GM12874 (cell line): ENCODE results near the gene GPR17.

Experiments used
- TF ChIP-seq, protein P1 (sequence below): IDR thresholded peaks from 2 replicates; pipeline ENCODE4 v1.5.1; 2011; ENCODE audit warnings: low read depth, mild to moderate bottlenecking, control low read depth, low read length, moderate library complexity; ENCODE audit not compliant: insufficient read depth

The GPR17 gene

DNA sequence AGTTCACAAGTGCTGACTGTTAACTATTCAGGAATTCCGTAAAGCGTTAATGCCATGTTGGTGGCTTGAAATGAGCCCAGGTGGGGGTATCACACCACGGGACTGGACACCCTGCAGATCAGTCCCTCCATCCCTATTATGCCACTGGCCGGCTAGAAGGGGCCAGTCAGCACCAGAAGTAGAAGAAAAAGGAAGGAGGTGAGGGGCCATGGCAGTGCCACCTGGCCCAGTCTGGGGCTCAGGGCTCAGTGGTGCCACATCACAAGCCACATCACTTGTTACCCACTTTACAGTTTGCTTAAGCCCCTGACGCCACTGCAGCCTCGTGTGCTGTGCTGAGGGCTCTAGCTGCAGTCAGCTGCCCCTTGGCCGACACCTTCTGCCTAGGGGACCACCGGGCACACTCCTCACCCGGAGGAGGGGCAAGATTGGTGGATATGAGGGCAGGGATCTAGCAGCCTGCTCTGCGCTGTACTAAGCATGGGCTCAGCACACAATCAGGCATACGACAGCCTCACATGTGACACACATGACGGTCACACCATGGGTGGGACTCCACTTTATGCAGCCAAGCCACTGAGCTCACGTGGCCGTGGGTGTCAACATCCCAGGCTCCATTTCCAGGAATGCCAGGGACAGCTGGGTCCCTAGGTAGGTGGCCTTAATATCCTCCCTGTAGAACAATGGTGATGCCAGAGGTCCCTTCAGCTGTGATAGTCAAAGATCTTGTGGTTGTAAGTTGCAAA lies 25.8 kb downstream of the GPR17 start:
- TF ChIP-seq, protein P1, sequence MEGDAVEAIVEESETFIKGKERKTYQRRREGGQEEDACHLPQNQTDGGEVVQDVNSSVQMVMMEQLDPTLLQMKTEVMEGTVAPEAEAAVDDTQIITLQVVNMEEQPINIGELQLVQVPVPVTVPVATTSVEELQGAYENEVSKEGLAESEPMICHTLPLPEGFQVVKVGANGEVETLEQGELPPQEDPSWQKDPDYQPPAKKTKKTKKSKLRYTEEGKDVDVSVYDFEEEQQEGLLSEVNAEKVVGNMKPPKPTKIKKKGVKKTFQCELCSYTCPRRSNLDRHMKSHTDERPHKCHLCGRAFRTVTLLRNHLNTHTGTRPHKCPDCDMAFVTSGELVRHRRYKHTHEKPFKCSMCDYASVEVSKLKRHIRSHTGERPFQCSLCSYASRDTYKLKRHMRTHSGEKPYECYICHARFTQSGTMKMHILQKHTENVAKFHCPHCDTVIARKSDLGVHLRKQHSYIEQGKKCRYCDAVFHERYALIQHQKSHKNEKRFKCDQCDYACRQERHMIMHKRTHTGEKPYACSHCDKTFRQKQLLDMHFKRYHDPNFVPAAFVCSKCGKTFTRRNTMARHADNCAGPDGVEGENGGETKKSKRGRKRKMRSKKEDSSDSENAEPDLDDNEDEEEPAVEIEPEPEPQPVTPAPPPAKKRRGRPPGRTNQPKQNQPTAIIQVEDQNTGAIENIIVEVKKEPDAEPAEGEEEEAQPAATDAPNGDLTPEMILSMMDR = no peak

DNA sequence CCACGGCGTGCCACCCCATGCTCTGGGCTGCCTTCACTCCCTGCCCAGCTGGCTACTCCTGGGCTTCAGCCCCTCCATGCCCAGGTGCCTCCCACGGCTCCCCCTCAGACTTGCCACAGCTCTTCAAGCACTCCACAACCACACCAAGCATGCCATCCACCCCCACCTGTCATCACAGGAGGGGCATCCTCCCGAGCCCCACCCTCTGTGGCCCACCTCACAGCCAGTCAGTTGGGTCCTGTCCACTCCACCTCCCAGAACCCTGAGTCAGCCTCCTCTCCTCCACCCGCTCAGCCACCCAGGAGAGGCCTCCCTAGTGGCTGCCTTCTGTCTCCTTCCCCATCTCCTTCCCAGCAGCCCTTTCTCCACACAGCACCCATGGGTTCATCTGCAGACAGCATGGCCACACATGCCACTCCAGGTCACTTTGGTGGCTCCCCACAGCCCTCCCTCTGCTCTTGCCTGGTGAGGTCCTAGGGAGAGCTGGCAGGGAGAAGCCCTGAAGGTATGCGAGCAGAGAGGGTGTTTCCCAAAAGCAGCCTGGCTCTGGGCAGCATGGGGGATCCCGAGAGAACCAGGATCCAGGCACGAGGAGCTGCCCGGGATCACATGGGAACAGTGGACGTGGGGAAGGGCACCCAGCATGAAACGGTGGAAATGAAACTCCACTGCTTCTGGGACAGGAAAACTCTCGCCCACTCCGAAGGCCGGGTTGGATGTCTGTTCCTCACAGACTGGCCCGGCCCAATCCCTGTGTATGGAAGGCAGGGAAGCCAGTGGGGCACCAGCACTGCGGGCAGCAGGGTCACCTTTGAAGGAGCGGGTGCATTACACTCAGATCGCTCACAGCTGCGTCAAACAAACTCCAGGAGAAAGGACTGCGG lies 26.6 kb downstream of the GPR17 start:
- TF ChIP-seq, protein P1 = no peak

DNA sequence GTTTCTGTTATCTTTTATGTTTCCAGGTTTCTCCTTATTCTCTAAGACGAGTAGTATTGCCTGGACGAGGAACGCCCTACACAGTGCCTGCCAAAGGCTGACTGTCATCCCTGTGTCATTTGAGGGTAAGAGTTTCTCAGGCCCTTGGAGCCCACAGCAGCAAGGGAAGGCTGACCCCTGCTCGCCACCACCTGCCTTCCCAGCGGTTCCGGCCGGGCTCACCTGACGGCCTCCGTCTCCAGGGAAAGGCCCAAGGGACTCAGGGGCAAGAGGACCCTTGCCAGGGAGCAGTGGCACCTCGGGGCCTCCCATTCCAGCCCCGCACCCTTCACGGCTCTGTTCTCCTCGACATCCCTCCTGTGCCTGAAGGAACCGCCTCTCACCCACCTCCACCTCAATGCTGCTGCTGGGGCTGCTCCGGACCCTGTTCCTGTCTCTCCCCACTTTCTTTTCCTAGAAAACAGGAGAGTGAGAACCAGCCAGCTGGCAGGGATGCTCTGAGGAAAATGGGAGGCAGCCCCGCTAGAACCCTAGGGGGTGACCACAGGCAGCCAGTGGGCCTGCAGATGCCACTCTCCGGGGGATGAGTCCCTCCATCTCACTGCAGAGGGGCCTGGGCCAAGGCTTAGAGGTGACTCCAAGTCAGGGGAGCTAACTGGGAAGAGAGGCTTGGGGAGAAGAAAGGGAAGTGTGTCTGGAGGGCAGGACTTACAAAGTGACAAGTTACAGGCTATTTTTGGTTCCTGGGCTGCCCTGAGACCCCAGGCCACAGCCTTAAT lies 27.5 kb downstream of the GPR17 start:
- TF ChIP-seq, protein P1 = no peak

DNA sequence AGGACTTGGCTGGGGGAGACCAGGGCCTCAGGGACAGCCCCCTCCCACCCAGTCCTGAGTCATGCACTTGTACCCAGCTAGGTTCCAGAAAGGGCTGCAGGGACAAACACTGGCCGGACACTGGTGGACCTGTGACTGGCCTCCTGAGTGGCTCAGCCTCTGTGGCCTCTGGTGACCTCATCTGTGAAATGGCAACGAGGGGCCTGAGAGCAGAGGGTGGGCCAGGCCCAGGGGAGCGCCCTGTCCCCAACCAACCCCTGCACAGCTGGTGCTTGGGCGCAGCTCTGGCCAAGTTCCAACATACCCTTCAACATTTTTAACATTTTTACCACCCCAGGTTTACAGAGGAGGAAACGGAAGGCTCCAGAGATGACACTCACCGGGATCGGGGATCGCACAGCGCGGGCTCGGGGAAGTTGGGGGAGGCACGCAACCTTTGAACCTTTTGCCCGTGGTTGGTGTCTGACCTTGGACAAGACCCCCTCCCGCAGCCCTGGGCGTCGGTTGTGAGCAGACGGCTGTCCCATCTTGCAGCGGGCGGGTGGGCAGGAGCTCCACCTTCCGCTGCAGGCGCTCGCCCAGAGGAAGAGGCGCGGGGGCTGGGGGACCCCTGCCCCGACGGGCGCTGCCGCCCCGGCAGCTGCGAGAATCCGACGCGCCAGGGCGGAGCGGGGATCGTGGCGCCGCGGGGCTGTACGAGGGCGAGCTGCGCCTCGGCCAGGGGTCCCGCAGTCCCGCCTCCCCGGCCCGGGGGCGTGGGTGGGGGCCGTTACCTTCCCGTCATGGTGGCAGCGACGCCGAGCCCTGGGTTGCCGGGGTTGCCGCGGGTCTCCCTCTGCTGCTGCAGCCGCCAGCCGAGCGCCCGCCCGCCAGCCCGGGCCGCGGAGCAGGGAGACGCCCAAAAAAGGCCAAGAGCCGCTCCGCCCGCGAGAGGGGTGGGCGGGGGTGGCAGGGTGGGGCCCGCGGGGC lies 28.6 kb downstream of the GPR17 start:
- TF ChIP-seq, protein P1 = no peak

DNA sequence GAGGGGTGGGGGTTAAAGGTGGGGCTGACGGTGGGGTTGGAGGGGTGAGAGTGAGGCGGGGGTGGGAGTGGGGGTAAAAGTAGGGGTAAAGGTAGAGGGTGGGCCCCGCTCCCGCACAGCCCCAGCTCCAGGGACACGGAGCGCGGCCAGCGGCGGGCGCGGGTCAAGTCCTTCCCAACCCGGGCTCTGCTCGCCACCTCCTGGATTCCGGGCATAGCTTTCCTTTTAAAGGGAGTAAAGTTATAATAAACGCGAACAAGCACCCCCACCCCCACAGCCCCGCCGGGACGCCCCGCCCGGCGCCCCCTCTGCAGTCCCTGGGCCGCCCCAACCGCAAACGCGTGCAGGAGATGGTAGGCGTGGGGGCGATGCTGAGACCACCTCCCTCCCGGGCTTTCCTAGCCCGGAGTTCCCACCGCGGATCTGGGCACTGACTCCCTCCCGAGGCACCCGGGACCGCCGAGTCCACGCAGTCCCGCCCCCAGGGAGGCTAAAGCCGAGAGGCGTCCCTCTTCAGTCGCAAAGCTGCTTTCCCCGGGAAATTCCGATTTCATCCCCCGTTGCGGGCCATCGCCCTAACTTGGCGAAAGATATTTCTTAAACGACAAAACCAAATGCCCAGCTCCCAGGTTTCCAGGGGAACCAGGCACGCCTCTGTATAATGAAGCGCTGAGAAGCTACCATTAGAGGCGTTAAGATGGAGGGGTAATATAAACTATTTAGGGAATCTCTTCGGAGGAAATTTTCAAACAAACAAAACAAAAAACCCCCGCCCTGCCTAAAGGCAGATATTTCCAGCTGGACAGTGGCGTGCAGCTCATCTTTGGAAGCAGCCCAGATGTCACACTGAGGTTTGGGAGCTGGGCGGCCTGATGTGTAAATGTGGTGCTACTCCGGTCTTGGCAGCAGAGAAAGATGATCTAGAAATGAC lies 29.6 kb downstream of the GPR17 start, which contains the start of gene LIMS2:
TSS of gene LIMS2 (minus strand) at position 200 of the 931 bp plus-strand sequence. CDS start 506 bp downstream, outside the sequence.
- TF ChIP-seq, protein P1 = no peak

DNA sequence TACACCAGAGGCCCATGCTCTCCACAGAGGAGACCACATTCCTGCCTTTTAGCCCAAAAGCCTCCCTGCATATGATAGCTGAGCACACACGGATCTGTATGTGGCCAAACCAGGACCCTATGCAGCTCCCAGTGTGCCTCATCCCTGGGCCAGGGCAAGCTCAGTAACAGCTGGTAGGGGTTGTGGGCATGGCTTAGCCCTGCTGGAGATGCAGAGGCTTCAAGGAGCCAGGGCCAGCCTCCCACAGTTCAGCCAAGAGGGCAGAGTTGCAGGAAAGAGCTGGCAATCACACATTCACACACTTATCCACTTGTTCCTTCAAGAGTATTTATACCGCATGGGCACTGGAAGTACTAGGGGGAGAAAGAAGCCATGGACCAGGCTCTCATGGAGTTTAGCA lies 31.0 kb downstream of the GPR17 start:
- TF ChIP-seq, protein P1 = no peak
